ENCODE measurements around the gene ARPP21. TPM values are rescaled to one million over a fixed set of nuclear protein-coding genes. Genes with fewer than 3 reads are reported as not detected.

ARPP21 gene
- total RNA-seq, 1 donor from 2014 or later = 4.9 TPM

- Mint-ChIP-seq H3K27ac (ENCODE audit: unreplicated experiment) (no peak overlapping the region), H3K4me3 (ENCODE audit: unreplicated experiment) (no peak overlapping the region), H3K4me1 (ENCODE audit: low read depth) (no peaks in the 10 kb centered on the region), H3K9me3 (ENCODE audit: low read depth) (no peaks in the 10 kb centered on the region), H3K27me3 (ENCODE audit: low read depth) (peaks cover 4% of the 10 kb centered on the region), H3K36me3 (ENCODE audit: low read depth) (no peaks in the 10 kb centered on the region)
- no peak for DNase-seq (ENCODE audit: low spot score)
- no peak for TF ChIP-seq CTCF (IDR thresholded peaks at IDR 0.05)
Observed at GRCh38 chr3:35724106-35724505, 84.8 kb downstream of the ARPP21 start.

GRCh38 chr3:35727179-35727578 lies 87.9 kb downstream of the ARPP21 start:
- Mint-ChIP-seq H3K27me3 (ENCODE audit: low read depth) (peaks cover 5% of the 10 kb centered on the region), H3K36me3 (ENCODE audit: low read depth) (no peaks in the 10 kb centered on the region), H3K4me3 (ENCODE audit: unreplicated experiment) (no peak overlapping the region), H3K9me3 (ENCODE audit: low read depth) (no peaks in the 10 kb centered on the region), H3K27ac (ENCODE audit: unreplicated experiment) (no peak overlapping the region), H3K4me1 (ENCODE audit: low read depth) (no peaks in the 10 kb centered on the region)
- DNase-seq (ENCODE audit: low spot score) = no peak
- TF ChIP-seq CTCF (IDR thresholded peaks at IDR 0.05) = no peak

- Mint-ChIP-seq H3K4me1 (ENCODE audit: low read depth) (no peaks in the 10 kb centered on the region), H3K27me3 (ENCODE audit: low read depth) (peaks cover 9% of the 10 kb centered on the region), H3K9me3 (ENCODE audit: low read depth) (no peaks in the 10 kb centered on the region), H3K27ac (ENCODE audit: unreplicated experiment) (no peak overlapping the region), H3K4me3 (ENCODE audit: unreplicated experiment) (no peak overlapping the region), H3K36me3 (ENCODE audit: low read depth) (no peaks in the 10 kb centered on the region)
- no peak for TF ChIP-seq CTCF (IDR thresholded peaks at IDR 0.05)
- no peak for DNase-seq (ENCODE audit: low spot score)
Observed at GRCh38 chr3:35733341-35733740, 94.0 kb downstream of the ARPP21 start.

GRCh38 chr3:35733864-35734263 lies 94.5 kb downstream of the ARPP21 start:
- Mint-ChIP-seq H3K4me3 (ENCODE audit: unreplicated experiment) (no peak overlapping the region), H3K27ac (ENCODE audit: unreplicated experiment) (no peak overlapping the region), H3K4me1 (ENCODE audit: low read depth) (peaks cover 5% of the 10 kb centered on the region), H3K27me3 (ENCODE audit: low read depth) (peaks cover 9% of the 10 kb centered on the region), H3K36me3 (ENCODE audit: low read depth) (no peaks in the 10 kb centered on the region), H3K9me3 (ENCODE audit: low read depth) (no peaks in the 10 kb centered on the region)
- no peak for DNase-seq (ENCODE audit: low spot score)
- no peak for TF ChIP-seq CTCF (IDR thresholded peaks at IDR 0.05)

- no peaks in the 10 kb centered on the region for H3K36me3 Mint-ChIP-seq (ENCODE audit: low read depth)
- no peak for DNase-seq (ENCODE audit: low spot score)
- TF ChIP-seq CTCF (IDR thresholded peaks at IDR 0.05) = no peak
- no peaks in the 10 kb centered on the region for H3K9me3 Mint-ChIP-seq (ENCODE audit: low read depth)
- H3K4me1 Mint-ChIP-seq (ENCODE audit: low read depth) = peaks cover 15% of the 10 kb centered on the region
- H3K27ac Mint-ChIP-seq (ENCODE audit: unreplicated experiment) = no peak overlapping the region
- no peak overlapping the region for H3K4me3 Mint-ChIP-seq (ENCODE audit: unreplicated experiment)
- peaks cover 9% of the 10 kb centered on the region for H3K27me3 Mint-ChIP-seq (ENCODE audit: low read depth)
Observed at GRCh38 chr3:35737080-35737479, 97.8 kb downstream of the ARPP21 start.

Measured in chondrocyte (in vitro differentiated cells).